Hepatocyte (in vitro differentiated cells): ENCODE results near the gene PCYOX1L.

Source experiments
- CTCF ChIP-seq: fragments of 200-600 bp; sonication (generic); IDR thresholded peaks from 2 replicates; pipeline ENCODE4 v1.5.1; 2016; ENCODE audit warnings: antibody characterized with exemption, mild to moderate bottlenecking; ENCODE audit not compliant: poor library complexity
- EZH2 ChIP-seq: fragments of 200-600 bp; sonication (generic); IDR thresholded peaks from 2 replicates; pipeline ENCODE4 v1.6.1; 2016; ENCODE audit warnings: antibody characterized with exemption, mild to moderate bottlenecking, borderline replicate concordance
- EZH2phosphoT487 ChIP-seq: fragments of 200-600 bp; sonication (generic); IDR thresholded peaks from one replicate; pipeline ENCODE4 v1.6.1; 2018; ENCODE audit warnings: antibody characterized with exemption, mild to moderate bottlenecking, low read depth, moderate library complexity; ENCODE audit not compliant: unreplicated experiment, severe bottlenecking

- TF ChIP-seq CTCF (no peak), EZH2 (no peak), EZH2phosphoT487 (no peak)
Measured at GRCh38 chr5:149388498-149389190, 30.8 kb downstream of the PCYOX1L start.
